K562 (cell line): ENCODE measurements around the gene PTPRO. TPM values are rescaled to one million over a fixed set of nuclear protein-coding genes. Genes with fewer than 3 reads are reported as not detected.

Source experiments
- ATAC-seq: fragments of 200-7000 bp; cut with Tn5 transposase; 3 replicates; pipeline ENCODE4 v1.9.1; 2020; ENCODE audit warnings: moderate library complexity
- BruUV-seq: library from RNA; stranded (reverse); fragments of 400-500 nt; replicated peaks from 2 replicates; lab custom pipeline; 2021; lab: Mats Ljungman, UMichigan
- CTCF ChIA-PET: fragments of 300-600 bp; formaldehyde crosslinking; extraction: SDS; loops from one replicate; lab custom pipeline; 2021; ENCODE audit warnings: low intra/inter-chr PET ratio; lab: Yijun Ruan, JAX
- POLR2A ChIA-PET: fragments of 300-600, 350-650 bp; sonication (Branson Sonifier 250); formaldehyde crosslinking; extraction: SDS; loops from one replicate; lab custom pipeline; 2021; ENCODE audit warnings: antibody characterized with exemption, inconsistent platforms; lab: Yijun Ruan, JAX
- DNase-seq, 4 experiments: peaks; one replicate each; pipeline versions ENCODE4 v3.0.0 to v3.0.0-alpha.2; 2011 to 2018; ENCODE audit warnings: low spot score in 3 of 4, mixed read lengths in 3 of 4; ENCODE audit errors: extremely low read depth in 1 of 4
- FAIRE-seq: peaks from 2 replicates; lab custom pipeline; 2011; peaks lifted over from hg19 to GRCh38; lab: Jason Lieb, UNC
- H2AFZ ChIP-seq: 2 replicates; pipeline ENCODE4 v1.6.0; 2011; ENCODE audit warnings: low read depth, low read length, control low read depth, inconsistent platforms
- H3K27ac ChIP-seq: fragments of 200-600 bp; 3 replicates; pipeline ENCODE4 v1.8.0; 2011; ENCODE audit warnings: low read depth, mild to moderate bottlenecking, control low read depth, inconsistent platforms, low read length, moderate library complexity, mixed read lengths; ENCODE audit errors: extremely low read depth
- H3K27me3 ChIP-seq, 2 experiments: fragments of 300-600 bp in 1 of 2; 2 replicates in 1 of 2; 3 replicates in 1 of 2; pipeline versions ENCODE4 v1.6.0 to v1.8.0; 2011; ENCODE audit warnings: inconsistent platforms in 2 of 2, low read length in 2 of 2, mild to moderate bottlenecking in 1 of 2, mixed read lengths in 1 of 2, moderate library complexity in 1 of 2; ENCODE audit not compliant: control insufficient read depth in 2 of 2, insufficient read depth in 2 of 2
- H3K36me3 ChIP-seq: fragments of 300-600 bp; 3 replicates; pipeline ENCODE4 v1.8.0; 2011; ENCODE audit warnings: mild to moderate bottlenecking, low read length, inconsistent platforms; ENCODE audit not compliant: control insufficient read depth, insufficient read depth
- H3K4me1 ChIP-seq, 2 experiments: fragments of 200-600 bp in 1 of 2; replicated peaks in 1 of 2; 2 replicates in 1 of 2; 3 replicates in 1 of 2; pipeline versions ENCODE4 v1.5.1 to v1.8.0; 2011; ENCODE audit warnings: inconsistent platforms in 2 of 2, low read length in 2 of 2, mild to moderate bottlenecking in 1 of 2, mixed read lengths in 1 of 2, moderate library complexity in 1 of 2; ENCODE audit not compliant: control insufficient read depth in 2 of 2, insufficient read depth in 2 of 2
- H3K4me2 ChIP-seq: 2 replicates; pipeline ENCODE4 v1.6.1; 2011; ENCODE audit warnings: low read length, control low read depth, inconsistent platforms, mixed read lengths; ENCODE audit not compliant: insufficient read depth
- H3K4me3 ChIP-seq: fragments of 200-600 bp; sonication (generic), shearing (Covaris generic); 2 replicates; pipeline ENCODE4 v1.5.1; 2016; ENCODE audit warnings: control low read depth, inconsistent platforms
- H3K79me2 ChIP-seq: fragments of 200-600 bp; 3 replicates; pipeline ENCODE4 v1.8.0; 2011; ENCODE audit warnings: low read length, inconsistent platforms; ENCODE audit not compliant: control insufficient read depth, insufficient read depth
- H3K9ac ChIP-seq, 2 experiments: 2 replicates each; pipeline versions ENCODE4 v1.6.0 to v1.6.1; 2011; ENCODE audit warnings: low read depth in 2 of 2, low read length in 2 of 2, control low read depth in 1 of 2, inconsistent platforms in 1 of 2, mild to moderate bottlenecking in 1 of 2, mixed read lengths in 1 of 2; ENCODE audit not compliant: insufficient read depth in 1 of 2
- H3K9me1 ChIP-seq: one replicate; pipeline ENCODE4 v1.6.0; 2011; ENCODE audit warnings: inconsistent platforms, mild to moderate bottlenecking, low read length, moderate library complexity; ENCODE audit not compliant: control insufficient read depth, insufficient read depth
- H3K9me3 ChIP-seq: replicated peaks from 2 replicates; pipeline ENCODE4 v1.5.1; 2011; ENCODE audit warnings: low read depth, low read length, inconsistent platforms; ENCODE audit not compliant: control insufficient read depth, insufficient read depth
- H4K20me1 ChIP-seq: replicated peaks from 2 replicates; pipeline ENCODE4 v1.6.1; 2011; ENCODE audit warnings: low read length, inconsistent platforms, mixed read lengths; ENCODE audit not compliant: control insufficient read depth, insufficient read depth
- AFF4 ChIP-seq: sonication (generic); formaldehyde crosslinking; IDR thresholded peaks from 2 replicates; pipeline ENCODE4 v1.8.0; 2023; ENCODE audit warnings: mild to moderate bottlenecking, missing genetic modification reagents
- MCM2 ChIP-seq: fragments of 450-650 bp; IDR thresholded peaks from 2 replicates; pipeline ENCODE4 v1.6.1; 2017; ENCODE audit warnings: low read depth, mild to moderate bottlenecking
- NR0B1 ChIP-seq: fragments of 450-650 bp; IDR thresholded peaks from one replicate; pipeline ENCODE4 v1.6.1; 2018; ENCODE audit warnings: mild to moderate bottlenecking, moderate library complexity; ENCODE audit not compliant: partially characterized antibody
- RAD21 ChIP-seq, 2 experiments: fragments of 250-450 bp in 1 of 2; fragments of 450-650 bp in 1 of 2; sonication (Bioruptor Pico) in 1 of 2; formaldehyde crosslinking in 1 of 2; IDR thresholded peaks in 1 of 2; conservative IDR thresholded peaks in 1 of 2; 2 replicates each; pipeline versions ENCODE4 v1.4.0 to v1.8.0; 2020 to 2022; ENCODE audit warnings: mild to moderate bottlenecking in 2 of 2, moderate library complexity in 1 of 2
- SMAD2 ChIP-seq: fragments of 150-350 bp; IDR thresholded peaks from 2 replicates; pipeline ENCODE4 v1.6.1; 2014; ENCODE audit warnings: low read depth, mild to moderate bottlenecking, low read length
- TBL1XR1 ChIP-seq, 2 experiments: IDR thresholded peaks; 2 replicates each; pipeline ENCODE4 v1.6.1; 2012; ENCODE audit warnings: improper control_type of control experiment in 2 of 2, low read length in 2 of 2, mild to moderate bottlenecking in 1 of 2
- THRA ChIP-seq: fragments of 450-650 bp; IDR thresholded peaks from 2 replicates; pipeline ENCODE4 v1.6.1; 2017; ENCODE audit warnings: mild to moderate bottlenecking, moderate library complexity
- ZC3H11A ChIP-seq: IDR thresholded peaks from 2 replicates; pipeline ENCODE4 v1.6.1; 2012; ENCODE audit warnings: low read depth, low read length, improper control_type of control experiment
- ZNF217 ChIP-seq: sonication (generic); formaldehyde crosslinking; IDR thresholded peaks from 2 replicates; pipeline ENCODE4 v1.8.0; 2022; ENCODE audit warnings: mild to moderate bottlenecking, missing genetic modification reagents
- ZNF263 ChIP-seq: sonication (generic); formaldehyde crosslinking; IDR thresholded peaks from 2 replicates; pipeline ENCODE4 v1.8.0; 2022; ENCODE audit warnings: mild to moderate bottlenecking, missing genetic modification reagents, borderline replicate concordance
- ZNF395 ChIP-seq: fragments of 200-800 bp; sonication (Bioruptor generic); IDR thresholded peaks from 2 replicates; pipeline ENCODE4 v1.6.1; 2017; ENCODE audit warnings: missing genetic modification characterization, missing compliant biosample characterization
- WGBS: fragments of 100-300 bp; shearing (Covaris generic); methylation state at CpG from one replicate; pipeline ENCODE4 v1.1.6; 2016; ENCODE audit warnings: low coverage, mixed read lengths; ENCODE audit not compliant: insufficient coverage; ENCODE audit errors: missing lambda C conversion rate; 5-methylcytosine and 5-hydroxymethylcytosine counted together
- in situ Hi-C: fragments of 300-500 bp; cut with MboI; formaldehyde crosslinking; loops from 4 replicates; pipeline ENCODE4 v1.15.0; 2018; ENCODE audit warnings: inconsistent platforms, mixed read lengths
- intact Hi-C: fragments of 100-400 bp; cut with micrococcal nuclease; formaldehyde crosslinking; loops from 2 replicates; pipeline ENCODE4 v1.14.2; 2022
- polyA plus RNA-seq, 8 experiments: library from polyadenylated mRNA; depleted of rRNA in 4 of 8; stranded (reverse) in 5 of 8; unstranded in 3 of 8; fragments of >200 nt; fragmentation: Nextera tagmentation in 2 of 8; fragmentation: Illumina TruSeq in 1 of 8; extraction: Ambion mirVana in 2 of 8; extraction: Trizol in 1 of 8; gene quantifications; 2 replicates each; pipeline versions ENCODE4 v1.2.1 to v1.2.3, GENCODE V29; 2011 to 2014; ENCODE audit warnings: inconsistent platforms in 1 of 8, missing spikeins in 1 of 8
- total RNA-seq, 7 experiments: library from RNA; depleted of rRNA in 6 of 7; stranded (reverse); fragments of >200 nt in 6 of 7; fragmentation: Illumina TruSeq in 2 of 7; extraction: Trizol in 2 of 7; gene quantifications; 2 replicates each; pipeline versions ENCODE4 v1.2.1 to v1.2.3, GENCODE V29; 2011 to 2021; ENCODE audit warnings: low replicate concordance in 1 of 7

Gene PTPRO
- total and polyA plus RNA-seq, 9 of the 15 experiments (the other 6 are each of a cell fraction or from before 2014, with no cell fraction given) = 0.22 TPM; not detected in 8

GRCh38 chr12:15393037-15393436 lies 70.7 kb downstream of the PTPRO start:
- WGBS = 0% methylated on average over 1 of the region's 1 CpG
- Histone ChIP-seq H3K4me1 (no peaks in the 10 kb centered on the region), H3K79me2 (no peaks in the 10 kb centered on the region), H3K36me3 (no peaks in the 10 kb centered on the region), H3K9me3 (no peaks in the 10 kb centered on the region), H3K4me3 (no peak overlapping the region), H2AFZ (no peak overlapping the region), H3K27ac (no peak overlapping the region), H3K4me2 (no peak overlapping the region), H4K20me1 (no peaks in the 10 kb centered on the region), H3K27me3 (no peaks in the 10 kb centered on the region), H3K9me1 (no peaks in the 10 kb centered on the region), H3K9ac (no peak overlapping the region)
- in situ Hi-C loops = no loop called here
- intact Hi-C loops = no loop called here
- FAIRE-seq = no peak
- no peak for DNase-seq
- no TSS peak for BruUV-seq
- no peak for ATAC-seq
- CTCF ChIA-PET = no interaction called here
- POLR2A ChIA-PET = no interaction called here
- TF ChIP-seq RAD21 (CRISPR knock-in tag; conservative IDR thresholded peaks at IDR 0.05 in 1 of 2, IDR thresholded peaks at IDR 0.05 in 1 of 2) = no peak
- TF ChIP-seq THRA = no peak
- no peak for TF ChIP-seq MCM2
- TF ChIP-seq TBL1XR1 (IDR thresholded peaks at IDR 0.05; ENCODE audit: low read length in 2 of 2) = no peak
- no peak for TF ChIP-seq ZNF263 (CRISPR knock-in tag)
- TF ChIP-seq ZC3H11A = no peak
- no peak for TF ChIP-seq SMAD2
- no peak for TF ChIP-seq NR0B1
- TF ChIP-seq AFF4 (CRISPR knock-in tag) = no peak
- TF ChIP-seq ZNF217 = no peak
- TF ChIP-seq ZNF395 = no peak
